ENCODE data around the gene SIX2.

DNA sequence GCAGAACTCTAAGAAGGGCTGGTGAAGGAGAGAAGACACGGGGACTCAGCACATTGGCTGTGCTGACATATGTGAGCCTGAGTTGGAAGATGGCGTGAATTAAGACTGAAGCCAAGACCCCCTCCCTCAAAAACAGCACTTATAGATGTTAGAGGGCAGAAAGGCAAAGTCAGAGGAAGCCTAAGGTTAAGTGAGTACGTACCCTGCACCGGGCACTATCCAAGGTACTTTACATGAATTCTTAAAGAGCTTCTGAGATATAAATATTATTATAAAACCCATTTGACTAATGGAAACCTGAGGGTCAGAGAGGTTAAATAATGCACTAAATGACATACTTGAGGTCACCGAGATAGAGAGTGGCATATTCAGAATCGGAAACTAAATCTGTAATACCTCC, 42.2 kb downstream of the SIX2 start:
- no peak for TF ChIP-seq CTCF (IDR thresholded peaks at IDR 0.05; ENCODE audit: low read depth, low read length, missing input control)
- no peak for TF ChIP-seq RXRA (IDR thresholded peaks at IDR 0.05)
- TF ChIP-seq JUND (IDR thresholded peaks at IDR 0.05): no peak
- TF ChIP-seq, protein P1, sequence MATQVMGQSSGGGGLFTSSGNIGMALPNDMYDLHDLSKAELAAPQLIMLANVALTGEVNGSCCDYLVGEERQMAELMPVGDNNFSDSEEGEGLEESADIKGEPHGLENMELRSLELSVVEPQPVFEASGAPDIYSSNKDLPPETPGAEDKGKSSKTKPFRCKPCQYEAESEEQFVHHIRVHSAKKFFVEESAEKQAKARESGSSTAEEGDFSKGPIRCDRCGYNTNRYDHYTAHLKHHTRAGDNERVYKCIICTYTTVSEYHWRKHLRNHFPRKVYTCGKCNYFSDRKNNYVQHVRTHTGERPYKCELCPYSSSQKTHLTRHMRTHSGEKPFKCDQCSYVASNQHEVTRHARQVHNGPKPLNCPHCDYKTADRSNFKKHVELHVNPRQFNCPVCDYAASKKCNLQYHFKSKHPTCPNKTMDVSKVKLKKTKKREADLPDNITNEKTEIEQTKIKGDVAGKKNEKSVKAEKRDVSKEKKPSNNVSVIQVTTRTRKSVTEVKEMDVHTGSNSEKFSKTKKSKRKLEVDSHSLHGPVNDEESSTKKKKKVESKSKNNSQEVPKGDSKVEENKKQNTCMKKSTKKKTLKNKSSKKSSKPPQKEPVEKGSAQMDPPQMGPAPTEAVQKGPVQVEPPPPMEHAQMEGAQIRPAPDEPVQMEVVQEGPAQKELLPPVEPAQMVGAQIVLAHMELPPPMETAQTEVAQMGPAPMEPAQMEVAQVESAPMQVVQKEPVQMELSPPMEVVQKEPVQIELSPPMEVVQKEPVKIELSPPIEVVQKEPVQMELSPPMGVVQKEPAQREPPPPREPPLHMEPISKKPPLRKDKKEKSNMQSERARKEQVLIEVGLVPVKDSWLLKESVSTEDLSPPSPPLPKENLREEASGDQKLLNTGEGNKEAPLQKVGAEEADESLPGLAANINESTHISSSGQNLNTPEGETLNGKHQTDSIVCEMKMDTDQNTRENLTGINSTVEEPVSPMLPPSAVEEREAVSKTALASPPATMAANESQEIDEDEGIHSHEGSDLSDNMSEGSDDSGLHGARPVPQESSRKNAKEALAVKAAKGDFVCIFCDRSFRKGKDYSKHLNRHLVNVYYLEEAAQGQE (IDR thresholded peaks at IDR 0.05): no peak
- TF ChIP-seq, protein P2, sequence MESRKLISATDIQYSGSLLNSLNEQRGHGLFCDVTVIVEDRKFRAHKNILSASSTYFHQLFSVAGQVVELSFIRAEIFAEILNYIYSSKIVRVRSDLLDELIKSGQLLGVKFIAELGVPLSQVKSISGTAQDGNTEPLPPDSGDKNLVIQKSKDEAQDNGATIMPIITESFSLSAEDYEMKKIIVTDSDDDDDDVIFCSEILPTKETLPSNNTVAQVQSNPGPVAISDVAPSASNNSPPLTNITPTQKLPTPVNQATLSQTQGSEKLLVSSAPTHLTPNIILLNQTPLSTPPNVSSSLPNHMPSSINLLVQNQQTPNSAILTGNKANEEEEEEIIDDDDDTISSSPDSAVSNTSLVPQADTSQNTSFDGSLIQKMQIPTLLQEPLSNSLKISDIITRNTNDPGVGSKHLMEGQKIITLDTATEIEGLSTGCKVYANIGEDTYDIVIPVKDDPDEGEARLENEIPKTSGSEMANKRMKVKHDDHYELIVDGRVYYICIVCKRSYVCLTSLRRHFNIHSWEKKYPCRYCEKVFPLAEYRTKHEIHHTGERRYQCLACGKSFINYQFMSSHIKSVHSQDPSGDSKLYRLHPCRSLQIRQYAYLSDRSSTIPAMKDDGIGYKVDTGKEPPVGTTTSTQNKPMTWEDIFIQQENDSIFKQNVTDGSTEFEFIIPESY (IDR thresholded peaks at IDR 0.05): no peak
- TF ChIP-seq HNF4G (IDR thresholded peaks at IDR 0.05): no peak
- TF ChIP-seq SP1 (IDR thresholded peaks at IDR 0.05): no peak
- no peak for TF ChIP-seq FOXA1 (IDR thresholded peaks at IDR 0.05)
